ENCODE data around the gene ERN1.

Gene ERN1

DNA sequence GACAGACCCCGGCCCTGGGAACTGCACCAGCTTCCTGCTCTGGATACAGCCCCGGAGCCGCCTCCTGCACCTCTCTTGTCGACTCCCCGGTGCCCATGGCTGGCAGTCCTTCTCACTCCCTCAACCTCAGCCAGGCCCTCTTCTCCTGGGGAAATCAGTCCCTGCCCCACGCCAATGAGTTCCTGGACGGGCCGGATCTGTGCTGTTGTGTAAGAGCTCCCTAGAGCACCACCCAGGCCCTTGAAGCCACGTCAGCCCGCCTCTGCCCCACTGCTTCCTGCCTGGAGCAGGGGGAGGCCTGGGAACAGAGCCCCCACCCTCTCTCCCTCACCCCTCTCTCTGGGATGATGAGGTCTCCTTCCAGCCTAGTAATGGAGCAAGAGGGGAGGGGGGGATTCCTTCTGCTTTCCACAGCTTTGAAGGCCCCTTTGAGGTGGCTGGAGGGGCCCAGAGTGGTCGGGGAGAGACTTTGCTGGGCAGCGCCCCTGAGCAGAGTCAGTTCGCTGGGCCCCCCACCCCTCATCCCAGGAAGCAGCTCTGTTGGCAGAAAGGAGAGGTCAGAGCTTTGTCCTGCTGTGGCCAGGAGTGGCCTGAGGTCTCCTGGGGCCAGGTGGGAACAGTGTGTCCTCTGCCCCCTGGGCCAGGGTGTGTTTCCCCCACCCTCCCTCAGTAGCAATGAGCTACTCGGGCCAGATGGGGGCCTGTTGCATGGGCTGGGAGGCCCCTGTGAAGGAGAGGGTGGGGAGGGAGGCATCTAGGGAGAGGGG is 128.0 kb downstream of the ERN1 start:
- FAIRE-seq = no peak

DNA sequence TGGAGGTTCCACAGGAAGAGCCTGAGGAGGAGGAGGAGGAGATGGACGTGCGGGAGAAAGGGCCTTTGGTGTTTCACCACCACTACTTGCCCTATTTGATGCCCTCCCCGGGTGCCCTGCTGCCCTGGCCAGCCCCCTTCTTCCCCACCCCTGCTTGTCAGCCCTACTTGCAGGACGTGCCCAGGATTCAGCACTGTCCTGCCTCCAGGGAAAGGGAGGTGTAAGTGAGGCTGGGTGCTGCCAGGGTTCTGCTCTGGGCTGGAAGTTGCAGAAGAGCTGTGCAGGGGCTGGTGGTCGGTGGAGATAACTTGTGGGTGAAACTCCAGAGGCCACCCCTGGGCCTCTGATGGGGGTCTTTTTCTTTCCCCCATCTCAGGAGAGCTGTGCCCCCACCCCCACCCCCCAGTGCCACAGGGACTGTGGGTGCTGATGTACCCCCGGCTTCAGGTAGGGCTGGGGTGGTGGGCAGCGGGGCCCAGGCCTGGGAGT is 128.8 kb downstream of the ERN1 start:
- FAIRE-seq = no peak

DNA sequence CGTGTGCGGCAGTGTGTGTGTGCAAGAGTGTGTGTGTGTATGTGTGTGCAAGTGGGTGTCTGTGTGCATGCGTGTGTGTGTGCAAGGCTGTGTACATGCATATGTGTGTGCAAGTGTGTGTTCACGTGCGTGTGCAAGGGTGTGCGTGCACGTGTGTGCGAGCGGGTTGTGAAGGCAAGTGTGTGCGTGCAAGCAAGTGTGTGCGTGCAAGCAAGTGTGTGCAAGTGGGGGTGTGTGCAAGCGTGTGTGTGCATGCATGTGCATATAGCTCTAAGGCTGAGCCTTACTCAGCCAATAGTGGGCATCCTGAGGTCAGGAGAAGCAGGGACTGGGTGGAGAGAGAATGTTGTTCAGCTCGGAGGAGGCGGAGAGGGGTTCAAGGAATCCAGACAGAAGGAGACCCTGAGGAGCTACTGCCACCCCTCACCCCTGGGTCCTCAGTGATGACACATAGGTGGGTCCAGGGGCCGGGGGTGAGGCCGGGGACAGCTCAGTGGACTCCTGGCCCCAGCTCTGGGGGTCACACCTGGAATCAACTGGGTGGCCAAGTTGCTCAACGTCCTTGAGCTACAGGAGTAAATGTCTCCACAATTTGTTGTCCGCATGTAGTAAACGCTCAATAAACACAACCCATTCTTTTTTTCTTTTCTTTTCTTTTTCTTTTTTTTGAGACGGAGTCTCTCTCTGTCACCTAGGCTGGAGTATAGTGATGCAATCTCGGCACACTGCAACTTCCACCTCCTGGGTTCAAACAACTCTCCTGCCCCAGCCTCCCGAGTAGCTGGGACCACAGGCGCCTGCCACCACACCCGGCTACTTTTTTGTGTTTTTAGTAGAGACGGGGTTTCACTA is 130.0 kb downstream of the ERN1 start:
- FAIRE-seq = no peak

DNA sequence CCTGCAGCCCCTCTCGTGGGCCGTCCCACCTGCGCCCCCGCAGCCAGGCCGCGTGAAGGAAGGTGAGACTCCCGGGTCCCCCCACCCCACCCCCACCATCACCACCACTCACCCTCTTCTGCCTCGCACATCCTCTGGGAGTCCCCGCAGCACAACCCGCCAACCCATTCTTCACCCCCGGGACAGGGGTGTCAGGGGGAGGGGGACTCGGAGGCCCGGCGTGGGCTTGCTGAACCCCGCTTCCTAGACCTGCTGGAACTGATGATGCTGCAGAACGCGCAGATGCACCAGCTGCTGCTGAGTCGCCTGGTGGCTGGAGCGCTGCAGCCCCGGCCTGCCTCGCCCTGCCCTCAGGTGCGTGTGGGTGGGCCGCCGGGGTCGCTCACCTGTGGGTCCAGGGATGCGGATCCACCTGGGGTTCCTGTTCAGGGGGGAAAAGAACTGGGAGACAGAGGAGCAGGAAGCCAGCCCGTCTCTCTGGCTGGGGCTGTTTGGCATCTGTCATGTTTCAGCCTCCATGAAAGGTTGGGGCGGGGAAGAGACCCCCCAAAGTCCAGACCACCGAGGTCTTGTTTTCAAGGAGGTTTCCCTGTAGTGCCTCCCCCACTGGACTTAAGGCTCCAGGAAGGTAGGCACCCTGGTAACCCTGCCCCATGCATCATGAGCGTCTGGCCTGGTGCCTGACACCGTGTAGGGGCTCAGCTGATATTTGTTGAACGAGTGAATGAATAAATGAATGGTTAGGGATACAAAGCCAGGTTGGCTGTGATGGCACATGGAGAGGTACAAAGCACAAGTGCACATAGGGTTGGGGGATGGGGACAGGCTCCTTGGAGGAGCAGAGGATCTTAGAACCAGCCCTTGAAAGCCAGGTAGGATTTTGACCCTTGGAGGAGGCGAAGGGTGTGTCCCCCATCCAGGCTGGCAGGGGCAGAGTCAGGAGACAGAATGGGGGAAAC is 130.9 kb downstream of the ERN1 start:
- no peak for FAIRE-seq

DNA sequence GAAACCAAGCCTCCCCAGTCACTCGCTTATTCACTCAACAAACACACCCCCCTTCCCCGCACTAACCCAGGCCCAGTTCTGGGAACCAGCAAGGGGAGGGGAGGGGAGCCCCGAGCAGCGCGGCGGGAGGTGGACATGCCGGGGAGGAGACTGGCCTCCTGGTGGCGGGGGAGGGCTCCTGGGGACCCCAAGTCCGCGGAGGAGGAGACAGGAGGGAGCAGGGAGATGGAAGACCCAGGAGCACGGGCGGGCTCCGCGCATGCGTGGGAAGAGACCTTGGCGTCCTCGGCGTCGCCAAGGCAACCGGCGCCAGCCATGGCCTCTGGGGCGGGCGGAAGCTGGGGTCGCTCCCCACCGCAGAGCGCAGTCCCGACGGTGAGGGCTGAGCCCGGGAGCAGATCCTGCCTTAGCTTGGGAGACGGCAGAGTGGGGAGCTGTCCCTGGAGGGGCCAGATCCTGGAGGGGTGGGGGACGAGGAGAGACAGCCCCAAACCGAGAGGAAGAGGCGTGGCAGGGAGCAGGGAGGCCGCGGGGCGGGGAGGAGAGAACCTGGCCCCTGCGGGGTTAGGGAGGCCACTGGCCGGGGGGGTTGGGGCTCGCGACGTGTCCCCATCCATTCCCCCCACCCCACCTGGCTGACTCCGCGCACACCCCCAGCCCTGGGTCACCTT is 131.8 kb downstream of the ERN1 start, which contains the start of gene PRR29:
Gene PRR29 (plus strand): TSS at position 302 of the 671 bp plus-strand sequence. CDS start 14 bp downstream, at position 316.
- FAIRE-seq = no peak

DNA sequence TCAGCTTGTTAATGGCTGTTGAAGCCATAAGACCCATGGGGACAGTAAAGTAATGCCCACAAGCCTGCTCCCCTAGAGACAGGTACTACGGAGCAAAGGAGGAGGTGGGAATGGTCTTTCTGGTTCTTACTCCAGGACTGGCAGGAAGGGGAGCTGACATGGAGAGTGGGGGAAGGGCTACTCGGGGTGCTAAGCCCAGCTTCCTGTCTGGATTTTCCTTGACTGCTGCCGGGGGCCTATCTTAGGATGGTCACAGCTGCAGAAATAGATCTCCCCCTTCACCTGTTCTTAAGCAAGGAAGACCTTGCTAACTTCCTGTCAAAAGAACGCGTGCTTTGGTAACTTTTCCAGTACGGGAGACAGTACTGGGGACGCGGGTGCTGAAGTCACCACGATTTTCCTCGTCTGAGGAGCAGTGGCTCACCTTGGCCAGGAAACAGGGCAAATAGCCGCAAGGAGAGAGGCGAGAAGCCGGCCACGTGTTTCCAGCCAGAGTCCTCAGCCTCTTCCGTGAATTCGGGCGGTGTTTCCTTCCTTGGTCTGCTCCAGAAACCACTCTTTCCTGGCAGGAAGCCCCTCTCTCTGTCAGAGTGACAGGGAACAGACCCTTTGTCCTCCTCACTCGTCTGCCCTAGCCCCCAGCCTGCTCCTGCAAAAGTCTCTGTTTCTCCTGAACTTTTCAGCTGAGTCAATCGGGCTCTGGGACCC is 132.4 kb downstream of the ERN1 start:
- no peak for FAIRE-seq

DNA sequence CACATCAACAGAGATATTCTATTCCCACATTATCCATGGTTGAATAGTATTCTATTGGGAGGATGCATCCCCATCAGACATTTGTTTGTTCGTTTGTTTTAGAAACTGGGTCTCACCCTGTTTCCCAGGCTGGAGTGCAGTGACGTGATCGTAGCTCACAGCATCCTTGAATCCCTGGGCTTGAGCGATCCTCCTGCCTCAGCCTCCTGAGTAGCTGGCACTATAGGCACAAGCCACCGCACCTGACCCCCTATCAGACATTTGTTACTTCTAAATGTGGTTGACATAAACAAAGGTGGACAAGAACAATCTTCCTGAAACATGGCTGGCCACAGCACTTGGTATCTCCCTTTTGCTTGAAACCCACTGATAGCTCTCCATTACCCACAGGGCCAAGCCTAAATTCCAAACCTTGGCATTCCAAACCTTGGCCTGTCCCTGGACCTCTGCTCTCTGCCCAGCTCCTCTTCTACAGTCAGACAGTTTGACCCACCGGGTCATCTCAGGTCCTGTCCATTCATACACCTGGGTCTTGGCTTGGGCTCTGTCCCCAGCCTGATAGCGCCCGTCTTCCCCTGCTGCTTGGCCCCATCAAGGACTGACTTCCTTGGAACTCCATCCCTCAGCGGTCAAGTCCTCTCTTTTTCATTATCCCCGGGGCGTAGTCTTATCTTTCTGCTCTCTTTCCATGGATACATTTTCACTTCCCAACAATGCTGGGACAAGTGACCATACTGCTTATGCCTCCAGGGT is 133.3 kb downstream of the ERN1 start:
- FAIRE-seq = no peak

DNA sequence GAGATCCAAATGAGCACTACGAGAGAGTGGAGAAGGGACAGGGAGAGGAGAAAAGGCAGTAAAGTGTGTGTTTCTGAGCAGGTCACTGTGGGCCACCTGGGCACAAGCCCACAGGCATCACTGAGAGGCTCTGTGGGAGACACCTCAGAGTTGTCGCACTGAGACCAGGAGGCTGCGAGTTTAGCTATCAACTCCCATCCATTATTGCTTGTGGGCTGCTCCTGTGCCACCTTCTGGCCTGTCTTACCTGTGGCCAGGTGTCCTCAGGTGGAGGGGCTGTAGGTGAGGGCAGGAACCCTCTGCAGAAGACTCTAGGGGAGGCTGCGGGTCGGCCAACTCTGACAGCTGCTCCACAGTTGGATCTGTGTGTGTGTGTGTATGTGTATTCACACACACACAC is 134.3 kb downstream of the ERN1 start:
- FAIRE-seq = no peak

DNA sequence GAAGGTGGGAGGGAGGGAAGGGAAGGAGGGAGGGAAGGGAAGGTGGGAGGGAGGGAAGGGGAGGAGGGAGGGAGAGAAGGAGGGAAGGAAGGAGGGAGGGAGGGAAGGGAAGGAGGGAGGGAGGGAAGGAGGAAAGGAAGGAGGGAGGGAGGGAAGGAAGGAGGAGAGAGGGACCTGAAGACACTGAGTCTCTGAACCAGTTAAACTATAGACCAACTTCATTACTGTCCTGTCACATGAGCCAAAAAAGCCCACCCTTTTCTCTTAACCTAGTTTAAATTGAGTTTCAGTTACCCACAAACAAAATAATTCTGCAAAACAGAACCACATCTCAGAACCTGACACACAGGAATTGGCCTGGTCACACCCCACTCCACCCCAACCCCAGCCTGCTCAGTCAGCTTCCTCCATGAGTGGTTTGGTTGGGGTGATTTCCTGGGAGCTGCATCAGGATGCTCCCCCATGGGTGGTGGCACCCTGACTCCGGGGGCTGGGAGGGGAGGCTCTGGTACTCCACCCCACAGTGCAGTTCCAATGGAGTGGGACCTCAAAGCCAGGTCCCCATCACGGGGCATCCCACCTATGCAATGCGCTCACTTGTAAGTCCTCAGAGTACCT is 136.5 kb downstream of the ERN1 start:
- no peak for FAIRE-seq

DNA sequence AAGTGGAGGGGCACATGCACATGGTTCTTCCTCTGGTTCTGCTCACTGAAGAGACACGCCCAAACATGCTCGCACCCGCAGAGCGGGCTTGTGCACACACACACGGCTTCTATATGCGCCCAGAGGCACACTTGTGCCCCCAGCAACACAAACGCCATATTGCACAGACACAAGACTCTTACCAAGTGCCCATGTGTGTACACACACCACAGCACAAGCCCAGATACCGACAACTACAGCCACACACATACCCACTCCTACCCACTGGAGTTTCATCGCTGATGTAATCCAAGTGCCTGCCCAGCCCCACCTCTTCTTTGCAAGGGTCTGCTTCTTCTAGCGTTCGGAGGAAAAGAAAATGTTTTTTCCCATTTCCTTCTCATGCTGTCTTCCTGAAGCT is 138.3 kb downstream of the ERN1 start:
- no peak for FAIRE-seq

DNA sequence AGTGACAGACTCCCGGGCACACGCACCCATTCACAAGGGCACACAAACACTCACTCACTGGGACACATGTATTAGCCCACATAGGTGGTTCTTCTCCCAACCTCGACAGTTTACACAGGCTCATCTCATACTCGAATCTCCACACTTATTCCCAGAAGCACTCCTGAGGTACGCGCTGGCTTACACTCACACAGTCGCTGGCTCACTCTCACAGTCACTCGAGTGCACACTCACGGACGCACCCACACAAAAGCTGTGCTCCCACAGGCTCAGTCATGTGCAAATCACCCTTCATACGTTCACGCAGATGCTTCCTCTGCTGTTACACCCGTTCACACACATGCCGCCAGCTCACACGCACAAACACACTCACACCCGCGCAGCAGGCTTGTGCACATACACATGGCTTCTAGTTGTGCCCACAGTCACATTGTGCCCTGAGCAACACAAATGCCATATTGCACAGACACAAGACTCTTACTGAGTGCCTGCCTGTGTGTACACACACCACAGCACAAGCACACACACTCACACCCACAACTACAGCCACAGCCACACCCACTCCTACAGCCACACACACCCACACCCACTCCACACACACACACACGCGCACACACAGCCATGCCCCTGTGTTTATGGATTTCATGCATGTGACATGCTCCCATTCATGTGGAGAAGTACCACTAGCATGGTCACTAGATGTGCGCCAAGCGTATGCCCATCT is 140.2 kb downstream of the ERN1 start:
- no peak for FAIRE-seq

Measured in endometrium (tissue), 2 donors.